Measurements from ENCODE around the gene PPP6R2.

DNA sequence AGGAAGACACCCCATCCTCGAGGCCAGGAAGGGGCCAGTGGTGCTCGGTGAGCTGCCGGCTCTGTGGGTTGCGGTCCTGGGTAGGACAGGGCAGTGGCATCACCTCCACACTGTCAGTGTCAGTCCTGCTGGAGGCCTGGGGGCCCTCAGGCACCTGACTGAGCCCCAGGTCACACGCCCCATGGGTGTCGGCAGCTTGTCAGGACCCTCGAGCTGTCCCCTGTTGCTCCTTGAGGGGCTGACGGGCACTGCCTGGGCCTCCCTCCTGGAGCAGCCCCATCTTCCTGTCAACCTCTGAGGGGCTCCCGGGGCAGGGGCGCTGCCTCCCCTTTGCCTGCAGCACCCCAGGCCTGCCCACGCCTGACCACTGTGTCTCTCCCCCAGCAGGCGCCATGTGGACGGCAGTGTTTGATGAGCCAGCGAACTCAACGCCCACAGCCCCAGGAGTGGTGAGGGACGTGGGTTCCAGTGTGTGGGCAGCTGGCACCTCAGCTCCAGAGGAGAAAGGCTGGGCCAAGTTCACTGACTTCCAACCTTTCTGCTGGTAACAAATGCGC lies 96.3 kb downstream of the PPP6R2 start:
- TF ChIP-seq, protein P1, sequence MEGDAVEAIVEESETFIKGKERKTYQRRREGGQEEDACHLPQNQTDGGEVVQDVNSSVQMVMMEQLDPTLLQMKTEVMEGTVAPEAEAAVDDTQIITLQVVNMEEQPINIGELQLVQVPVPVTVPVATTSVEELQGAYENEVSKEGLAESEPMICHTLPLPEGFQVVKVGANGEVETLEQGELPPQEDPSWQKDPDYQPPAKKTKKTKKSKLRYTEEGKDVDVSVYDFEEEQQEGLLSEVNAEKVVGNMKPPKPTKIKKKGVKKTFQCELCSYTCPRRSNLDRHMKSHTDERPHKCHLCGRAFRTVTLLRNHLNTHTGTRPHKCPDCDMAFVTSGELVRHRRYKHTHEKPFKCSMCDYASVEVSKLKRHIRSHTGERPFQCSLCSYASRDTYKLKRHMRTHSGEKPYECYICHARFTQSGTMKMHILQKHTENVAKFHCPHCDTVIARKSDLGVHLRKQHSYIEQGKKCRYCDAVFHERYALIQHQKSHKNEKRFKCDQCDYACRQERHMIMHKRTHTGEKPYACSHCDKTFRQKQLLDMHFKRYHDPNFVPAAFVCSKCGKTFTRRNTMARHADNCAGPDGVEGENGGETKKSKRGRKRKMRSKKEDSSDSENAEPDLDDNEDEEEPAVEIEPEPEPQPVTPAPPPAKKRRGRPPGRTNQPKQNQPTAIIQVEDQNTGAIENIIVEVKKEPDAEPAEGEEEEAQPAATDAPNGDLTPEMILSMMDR (IDR thresholded peaks at IDR 0.05) = no peak
- TF ChIP-seq POLR2A (IDR thresholded peaks at IDR 0.05) (no peak), POLR2AphosphoS5 (IDR thresholded peaks at IDR 0.05) (no peak)
